HUES48 (cell line): Measurements from ENCODE around the gene DLGAP5.

ENCODE experiments used
- H3K27ac ChIP-seq: one replicate; pipeline ENCODE4 v1.7.0; 2013; ENCODE audit warnings: low read depth, low read length, inconsistent platforms
- H3K27me3 ChIP-seq: 2 replicates; pipeline ENCODE4 v1.6.1; 2013; ENCODE audit warnings: mild to moderate bottlenecking, low read length; ENCODE audit not compliant: control insufficient read depth, insufficient read depth
- H3K36me3 ChIP-seq: 2 replicates; pipeline ENCODE4 v1.6.1; 2013; ENCODE audit warnings: low read length; ENCODE audit not compliant: control insufficient read depth, insufficient read depth
- H3K4me1 ChIP-seq: 2 replicates; pipeline ENCODE4 v1.6.1; 2013; ENCODE audit warnings: mild to moderate bottlenecking, low read length; ENCODE audit not compliant: control insufficient read depth, insufficient read depth
- H3K4me3 ChIP-seq: 2 replicates; pipeline ENCODE4 v1.5.1; 2013; ENCODE audit warnings: mild to moderate bottlenecking, low read depth, low read length
- H3K9ac ChIP-seq: 2 replicates; pipeline ENCODE4 v1.6.1; 2013; ENCODE audit warnings: mild to moderate bottlenecking, low read depth, low read length, moderate library complexity
- H3K9me3 ChIP-seq: 2 replicates; pipeline ENCODE4 v1.6.1; 2013; ENCODE audit warnings: low read length; ENCODE audit not compliant: control insufficient read depth, insufficient read depth

The DLGAP5 gene

DNA sequence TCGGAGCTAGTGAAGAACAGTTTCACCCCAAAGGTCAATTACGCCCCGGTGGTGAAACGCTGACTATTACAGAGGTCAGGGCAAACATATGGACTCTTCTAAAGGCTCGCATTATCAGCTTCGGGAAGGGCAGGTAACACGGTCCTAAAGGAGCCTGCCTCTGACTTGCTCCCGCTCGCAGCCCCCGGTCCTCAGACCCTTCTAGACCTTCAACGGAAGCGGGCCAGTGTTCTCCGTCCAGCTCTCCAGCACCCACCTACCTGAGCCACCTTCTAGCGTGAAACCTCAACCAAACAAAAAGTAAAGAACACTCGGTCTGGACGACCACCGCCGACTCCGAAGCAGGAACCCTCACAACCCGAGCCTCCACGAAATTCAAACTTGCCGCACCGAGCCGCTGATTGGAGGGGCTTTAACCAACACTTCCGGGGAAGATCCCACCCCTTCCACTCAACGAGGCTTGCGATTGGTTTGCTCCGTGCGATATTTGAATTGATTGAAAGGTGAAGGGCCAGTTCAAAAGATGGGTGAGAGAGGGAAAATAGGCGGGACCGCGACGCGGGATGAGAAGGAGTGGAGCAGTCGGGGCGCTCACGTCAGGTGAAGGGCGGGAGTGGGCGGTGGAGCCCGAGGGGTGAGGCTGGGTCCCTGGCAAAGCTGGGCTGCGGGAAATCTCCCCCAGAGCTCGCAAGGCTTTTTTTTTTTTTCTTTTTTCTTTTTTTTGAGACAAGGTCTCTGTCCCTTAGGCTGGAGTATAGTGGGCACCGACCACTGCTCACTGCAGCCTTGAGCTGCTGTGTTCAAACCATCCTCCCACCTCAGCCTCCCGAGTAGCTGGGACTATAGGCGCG lies at the start of gene DLGAP5:
Gene DLGAP5, minus strand, starts transcription at position 383 of the 851 bp plus-strand sequence. CDS start 2,406 bp downstream, outside the sequence.
- Histone ChIP-seq H3K9me3 (no peaks in the 10 kb centered on the region), H3K4me3 (peak within 1 kb of the TSS; percentile 94), H3K27me3 (no peaks in the 10 kb centered on the region), H3K27ac (peak within 1 kb of the TSS; percentile 93), H3K4me1 (peaks cover 12% of the 10 kb centered on the region), H3K36me3 (peaks cover 27% of the 10 kb centered on the region), H3K9ac (peak within 1 kb of the TSS; percentile 86)

DNA sequence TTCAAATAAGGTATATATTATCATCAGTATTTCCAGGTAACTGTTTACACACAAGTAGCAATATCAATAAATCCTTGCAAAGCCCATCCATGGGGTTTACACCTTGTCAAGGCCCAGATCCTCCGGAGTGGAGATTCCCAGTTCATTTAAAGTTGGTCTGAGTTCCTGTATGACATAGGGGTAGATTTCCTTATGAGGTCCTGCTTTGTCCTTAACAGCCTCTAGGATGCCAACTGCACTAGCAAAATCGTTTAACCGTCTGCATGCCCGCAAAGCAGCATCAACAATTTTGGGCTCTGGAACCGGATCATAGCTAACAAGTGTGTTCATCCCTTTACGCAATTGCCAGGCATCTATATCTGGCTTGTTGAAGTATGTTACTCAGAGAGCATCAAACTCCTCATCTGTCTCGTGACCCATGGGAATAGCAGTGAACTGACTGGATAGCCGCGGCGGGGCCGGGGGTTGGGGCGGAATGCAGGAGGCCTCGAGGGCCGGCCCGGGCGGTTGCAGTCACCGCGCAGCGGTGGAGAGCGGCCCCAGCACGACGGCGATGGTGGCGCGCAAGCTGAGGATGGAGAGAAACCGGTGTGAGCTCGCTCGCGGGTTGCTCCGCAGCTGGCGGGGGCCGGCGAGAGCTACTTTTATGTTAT lies 49.3 kb upstream of the DLGAP5 start:
- Histone ChIP-seq H3K4me1 (peaks cover 5% of the 10 kb centered on the region; the same call in 1 of the 2 replicates), H3K9me3 (no peaks in the 10 kb centered on the region), H3K9ac (no peak overlapping the region), H3K27ac (no peak overlapping the region), H3K36me3 (no peaks in the 10 kb centered on the region), H3K27me3 (peaks cover 21% of the 10 kb centered on the region), H3K4me3 (peak overlapping the region; percentile 46)

GRCh38 chr14:55239320-55239719 lies 47.9 kb upstream of the DLGAP5 start:
- no peaks in the 10 kb centered on the region for H3K36me3 ChIP-seq
- no peak overlapping the region for H3K4me3 ChIP-seq
- no peak overlapping the region for H3K27ac ChIP-seq
- H3K27me3 ChIP-seq, result peaks cover 21% of the 10 kb centered on the region
- no peak overlapping the region for H3K9ac ChIP-seq
- H3K9me3 ChIP-seq, result no peaks in the 10 kb centered on the region
- H3K4me1 ChIP-seq, result peaks cover 5% of the 10 kb centered on the region; the same call in 1 of the 2 replicates

- no peak overlapping the region for H3K27ac ChIP-seq
- H3K4me3 ChIP-seq, result no peak overlapping the region
- peaks cover 5% of the 10 kb centered on the region; the same call in 1 of the 2 replicates for H3K4me1 ChIP-seq
- peaks cover 21% of the 10 kb centered on the region for H3K27me3 ChIP-seq
- H3K9me3 ChIP-seq, result no peaks in the 10 kb centered on the region
- H3K36me3 ChIP-seq, result no peaks in the 10 kb centered on the region
- H3K9ac ChIP-seq, result no peak overlapping the region
Observed at GRCh38 chr14:55238019-55238680, 46.8 kb upstream of the DLGAP5 start.

GRCh38 chr14:55233591-55233990 lies 42.2 kb upstream of the DLGAP5 start:
- Histone ChIP-seq H3K27me3 (no peaks in the 10 kb centered on the region), H3K9me3 (no peaks in the 10 kb centered on the region), H3K27ac (no peak overlapping the region), H3K9ac (no peak overlapping the region), H3K4me3 (no peak overlapping the region), H3K4me1 (no peaks in the 10 kb centered on the region), H3K36me3 (no peaks in the 10 kb centered on the region)

DNA sequence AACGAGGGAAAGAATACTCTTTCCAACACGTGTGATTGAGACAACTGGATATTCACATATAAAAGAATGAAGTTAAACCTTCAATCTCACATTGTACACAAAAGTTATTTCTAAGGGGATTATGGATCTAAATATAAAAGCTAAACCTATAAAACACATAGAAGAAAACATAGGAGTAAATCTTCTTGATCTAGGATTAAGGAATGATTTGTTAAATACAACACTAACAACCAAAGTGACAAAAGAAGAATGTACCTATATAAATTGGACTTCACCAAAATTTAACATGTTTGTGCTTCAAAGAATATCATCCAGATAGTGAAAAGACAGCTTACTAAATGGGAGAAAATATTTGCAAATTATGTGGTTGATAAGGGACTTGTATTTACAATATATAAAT lies 36.9 kb upstream of the DLGAP5 start:
- no peaks in the 10 kb centered on the region for H3K36me3 ChIP-seq
- H3K9ac ChIP-seq, result no peak overlapping the region
- H3K4me3 ChIP-seq, result no peak overlapping the region
- no peaks in the 10 kb centered on the region for H3K4me1 ChIP-seq
- H3K27me3 ChIP-seq, result no peaks in the 10 kb centered on the region
- no peak overlapping the region for H3K27ac ChIP-seq
- no peaks in the 10 kb centered on the region for H3K9me3 ChIP-seq

GRCh38 chr14:55223364-55223763 lies 32.0 kb upstream of the DLGAP5 start:
- Histone ChIP-seq H3K27ac (no peak overlapping the region), H3K27me3 (no peaks in the 10 kb centered on the region), H3K4me1 (no peaks in the 10 kb centered on the region), H3K36me3 (no peaks in the 10 kb centered on the region), H3K9ac (no peak overlapping the region), H3K4me3 (no peak overlapping the region), H3K9me3 (no peaks in the 10 kb centered on the region)

DNA sequence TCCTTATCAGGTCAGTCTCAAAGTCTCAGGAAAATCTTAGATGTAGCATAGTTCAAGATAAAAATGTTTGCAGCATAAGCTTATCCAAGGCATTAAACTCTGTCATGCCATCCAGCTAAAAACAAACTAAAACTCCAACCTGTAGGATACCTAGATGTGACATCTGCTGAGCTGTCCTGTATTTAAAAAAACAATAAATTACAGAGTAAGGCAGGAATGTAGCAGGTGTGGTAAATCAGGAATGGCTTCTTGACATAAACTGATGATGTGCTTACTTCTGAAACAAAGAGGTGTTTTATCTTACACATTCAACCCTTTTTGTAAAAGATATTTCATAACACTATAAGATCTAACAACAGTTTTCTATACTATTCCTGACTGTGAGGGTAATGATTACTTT lies 30.6 kb upstream of the DLGAP5 start:
- Histone ChIP-seq H3K27me3 (no peaks in the 10 kb centered on the region), H3K9ac (no peak overlapping the region), H3K4me3 (no peak overlapping the region), H3K9me3 (no peaks in the 10 kb centered on the region), H3K27ac (no peak overlapping the region), H3K4me1 (no peaks in the 10 kb centered on the region), H3K36me3 (no peaks in the 10 kb centered on the region)

DNA sequence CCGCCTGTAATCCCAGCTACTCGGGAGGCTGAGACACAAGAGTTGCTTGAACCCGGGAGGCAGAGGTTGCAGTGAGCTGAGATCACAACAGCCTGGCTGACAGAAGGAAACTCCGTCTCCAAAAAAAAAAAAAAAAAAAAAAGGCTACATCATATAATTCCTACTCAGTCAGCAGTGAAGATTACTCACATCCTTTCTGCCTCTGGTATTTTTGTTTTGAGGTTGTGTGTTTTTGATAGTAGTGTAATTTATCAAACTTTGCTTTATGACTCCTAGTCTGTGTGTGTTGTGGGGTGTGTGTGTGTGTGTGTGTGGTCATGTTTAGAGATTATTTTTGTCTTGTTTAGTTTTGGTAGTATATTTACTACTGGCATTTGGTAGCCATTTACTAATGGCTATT lies 29.8 kb upstream of the DLGAP5 start:
- H3K9ac ChIP-seq, result no peak overlapping the region
- no peaks in the 10 kb centered on the region for H3K27me3 ChIP-seq

DNA sequence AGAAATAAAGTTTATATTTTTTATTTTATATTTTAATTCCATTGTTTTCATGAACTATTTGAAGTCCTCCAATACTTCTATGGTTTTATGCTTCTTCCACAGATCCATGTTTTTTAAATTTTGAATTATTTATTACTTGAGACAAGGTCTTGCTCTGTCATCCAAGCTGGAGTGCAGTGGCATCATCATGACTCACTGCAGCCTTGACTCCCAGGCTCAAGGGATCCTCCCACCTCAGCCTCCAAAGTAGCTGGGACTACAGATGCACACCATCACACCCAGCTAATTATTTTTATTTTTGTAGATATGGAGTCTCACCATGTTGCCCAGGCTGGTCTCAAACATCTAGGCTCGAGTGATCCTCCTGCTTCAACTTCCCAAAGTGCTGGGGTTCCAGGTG lies 28.8 kb upstream of the DLGAP5 start:
- H3K27ac ChIP-seq, result no peak overlapping the region
- H3K27me3 ChIP-seq, result no peaks in the 10 kb centered on the region
- H3K9ac ChIP-seq, result no peak overlapping the region
- no peaks in the 10 kb centered on the region for H3K36me3 ChIP-seq
- no peaks in the 10 kb centered on the region for H3K9me3 ChIP-seq
- no peaks in the 10 kb centered on the region for H3K4me1 ChIP-seq
- H3K4me3 ChIP-seq, result no peak overlapping the region

More for the DNA sequence above, 29.8 kb upstream of the DLGAP5 start:
- no peaks in the 10 kb centered on the region for H3K36me3 ChIP-seq
- H3K27ac ChIP-seq, result no peak overlapping the region
- H3K4me1 ChIP-seq, result no peaks in the 10 kb centered on the region
- no peak overlapping the region for H3K4me3 ChIP-seq
- H3K9me3 ChIP-seq, result no peaks in the 10 kb centered on the region

- Histone ChIP-seq H3K27ac (no peak overlapping the region), H3K36me3 (no peaks in the 10 kb centered on the region), H3K4me1 (no peaks in the 10 kb centered on the region), H3K27me3 (no peaks in the 10 kb centered on the region), H3K9ac (no peak overlapping the region), H3K9me3 (no peaks in the 10 kb centered on the region), H3K4me3 (no peak overlapping the region)
Observed at GRCh38 chr14:55212634-55213033, 21.2 kb upstream of the DLGAP5 start.
